Thyroid gland (tissue), 4 donors: ENCODE results near the gene KCNJ18. TPM values are rescaled to one million over a fixed set of nuclear protein-coding genes. Genes with fewer than 3 reads are reported as not detected.
"Not testable (repeated sequence)": the region's sequence is repeated elsewhere in the genome, so short reads cannot be mapped to it uniquely, and the experiment has no call there.

Source experiments
- DNase-seq, 2 donors: peaks; one replicate each; pipeline ENCODE4 v3.0.0-alpha.2; 2019
- H3K27ac ChIP-seq, 3 donors: fragments of 200-600 bp; sonication (generic); 1 replicate in 2 of 3; 2 replicates in 1 of 3; pipeline ENCODE4 v1.5.1; 2016 to 2019; ENCODE audit warnings: mild to moderate bottlenecking in 1 of 3, moderate library complexity in 1 of 3
- H3K27me3 ChIP-seq: fragments of 200-600 bp; sonication (generic); one replicate; pipeline ENCODE4 v1.5.1; 2019
- H3K36me3 ChIP-seq, 2 donors: fragments of 200-600 bp; sonication (generic); one replicate each; pipeline ENCODE4 v1.5.1; 2016 to 2019
- H3K4me1 ChIP-seq, 2 donors: fragments of 200-600 bp; sonication (generic); one replicate each; pipeline ENCODE4 v1.5.1; 2017 to 2019
- H3K4me3 ChIP-seq, 3 donors: fragments of 200-600 bp; sonication (generic); replicated peaks in 1 of 3; 1 replicate in 2 of 3; 2 replicates in 1 of 3; pipeline ENCODE4 v1.5.1; 2016; ENCODE audit warnings: mild to moderate bottlenecking in 1 of 3
- H3K9me3 ChIP-seq: fragments of 200-600 bp; sonication (generic); one replicate; pipeline ENCODE4 v1.5.1; 2017
- WGBS, 2 donors: methylation state at CpG; one replicate each; pipeline ENCODE4 v1.1.5; 2017; 5-methylcytosine and 5-hydroxymethylcytosine counted together
- intact Hi-C: fragments of 100-400 bp; cut with DNase I; formaldehyde crosslinking; loops from one replicate; pipeline ENCODE4 v1.15.1; 2023
- total RNA-seq, 4 donors: library from RNA; depleted of rRNA; stranded (reverse); fragments of >200 nt; gene quantifications; one replicate each; pipeline ENCODE4 v1.2.3, GENCODE V29; 2016

Gene KCNJ18
- total RNA-seq: not detected

GRCh38 chr17:21691883-21692703 is at the start of gene KCNJ18:
KCNJ18 (plus strand) TSS chr17:21692523; CDS start chr17:21702787, 10,264 bp downstream.
- H3K9me3 ChIP-seq, H3K36me3 ChIP-seq, H3K27me3 ChIP-seq, intact Hi-C loops, H3K27ac ChIP-seq, DNase-seq, H3K4me1 ChIP-seq, H3K4me3 ChIP-seq: not testable (repeated sequence)
- WGBS, 2 donors: 73 to 82% methylated on average over 10 of the region's 18 CpGs

- H3K27ac ChIP-seq, intact Hi-C loops, DNase-seq, H3K36me3 ChIP-seq, H3K27me3 ChIP-seq, H3K4me3 ChIP-seq, H3K9me3 ChIP-seq, H3K4me1 ChIP-seq: not testable (repeated sequence)
- 65 to 80% methylated on average over 6 of the region's 6 CpGs for whole genome bisulfite sequencing, 2 donors
Measured at GRCh38 chr17:21648125-21648524, 44.2 kb upstream of the KCNJ18 start.

- H3K27ac ChIP-seq, H3K9me3 ChIP-seq, H3K4me3 ChIP-seq, intact Hi-C loops, H3K36me3 ChIP-seq, H3K27me3 ChIP-seq, H3K4me1 ChIP-seq, DNase-seq: not testable (repeated sequence)
- WGBS, 2 donors: 70 to 84% methylated on average over 1 of the region's 1 CpG
Measured at GRCh38 chr17:21650043-21650442, 42.3 kb upstream of the KCNJ18 start.

- 39 to 66% methylated on average over 3 of the region's 4 CpGs for WGBS, 2 donors
- H3K27me3 ChIP-seq, H3K4me1 ChIP-seq, H3K36me3 ChIP-seq, DNase-seq, intact Hi-C loops, H3K27ac ChIP-seq, H3K9me3 ChIP-seq, H3K4me3 ChIP-seq: not testable (repeated sequence)
Measured at GRCh38 chr17:21652049-21652448, 40.3 kb upstream of the KCNJ18 start.

- WGBS, 2 donors: 90% methylated on average over 5 of the region's 10 CpGs; no CpG with 5 or more reads in 1 of the 2 donors
- DNase-seq, H3K4me1 ChIP-seq, intact Hi-C loops, H3K27me3 ChIP-seq, H3K36me3 ChIP-seq, H3K4me3 ChIP-seq, H3K27ac ChIP-seq, H3K9me3 ChIP-seq: not testable (repeated sequence)
Measured at GRCh38 chr17:21653211-21653610, 39.1 kb upstream of the KCNJ18 start.

- H3K9me3 ChIP-seq, H3K4me3 ChIP-seq, H3K36me3 ChIP-seq, H3K27ac ChIP-seq, intact Hi-C loops, H3K4me1 ChIP-seq, DNase-seq, H3K27me3 ChIP-seq: not testable (repeated sequence)
- 66 to 72% methylated on average over 10 to 35 of the region's 47 CpGs for WGBS, 2 donors
Measured at GRCh38 chr17:21656518-21657309, 35.6 kb upstream of the KCNJ18 start.

- intact Hi-C loops, H3K4me1 ChIP-seq, H3K4me3 ChIP-seq, H3K27ac ChIP-seq, H3K27me3 ChIP-seq, DNase-seq, H3K36me3 ChIP-seq, H3K9me3 ChIP-seq: not testable (repeated sequence)
- WGBS, 2 donors: 58 to 59% methylated on average over 6 to 7 of the region's 7 CpGs
Measured at GRCh38 chr17:21659635-21660034, 32.7 kb upstream of the KCNJ18 start.

- H3K4me1 ChIP-seq, intact Hi-C loops: not testable (repeated sequence)
- 44 to 46% methylated on average over 1 of the region's 1 CpG for WGBS, 2 donors
Measured at GRCh38 chr17:21661455-21661854, 30.9 kb upstream of the KCNJ18 start.

GRCh38 chr17:21663166-21663565 is 29.2 kb upstream of the KCNJ18 start:
- 76 to 78% methylated on average over 3 of the region's 3 CpGs for WGBS, 2 donors
- H3K4me1 ChIP-seq, intact Hi-C loops, H3K27ac ChIP-seq, DNase-seq, H3K9me3 ChIP-seq, H3K36me3 ChIP-seq, H3K27me3 ChIP-seq, H3K4me3 ChIP-seq: not testable (repeated sequence)

More at GRCh38 chr17:21661455-21661854, 30.9 kb upstream of the KCNJ18 start:
- H3K4me3 ChIP-seq, H3K9me3 ChIP-seq, DNase-seq, H3K27ac ChIP-seq, H3K27me3 ChIP-seq, H3K36me3 ChIP-seq: not testable (repeated sequence)

GRCh38 chr17:21663614-21664474 is 28.5 kb upstream of the KCNJ18 start:
- DNase-seq, H3K4me3 ChIP-seq, H3K4me1 ChIP-seq, H3K36me3 ChIP-seq, H3K27ac ChIP-seq, intact Hi-C loops, H3K9me3 ChIP-seq, H3K27me3 ChIP-seq: not testable (repeated sequence)
- 64 to 66% methylated on average over 7 of the region's 7 CpGs for WGBS, 2 donors

GRCh38 chr17:21665171-21665570 is 27.2 kb upstream of the KCNJ18 start:
- DNase-seq, intact Hi-C loops: not testable (repeated sequence)

GRCh38 chr17:21665935-21666493 is 26.3 kb upstream of the KCNJ18 start:
- H3K4me1 ChIP-seq, H3K9me3 ChIP-seq, H3K4me3 ChIP-seq, H3K27ac ChIP-seq, H3K36me3 ChIP-seq, DNase-seq, H3K27me3 ChIP-seq, intact Hi-C loops: not testable (repeated sequence)
- WGBS, 2 donors: 38 to 51% methylated on average over 1 to 2 of the region's 2 CpGs

More at GRCh38 chr17:21665171-21665570, 27.2 kb upstream of the KCNJ18 start:
- not testable (repeated sequence) for H3K27me3 ChIP-seq, H3K36me3 ChIP-seq, H3K4me3 ChIP-seq, H3K9me3 ChIP-seq, H3K4me1 ChIP-seq, H3K27ac ChIP-seq
- 47 to 50% methylated on average over 1 of the region's 1 CpG for WGBS, 2 donors
